ENCODE data around the gene SLC34A3.

The SLC34A3 gene

DNA sequence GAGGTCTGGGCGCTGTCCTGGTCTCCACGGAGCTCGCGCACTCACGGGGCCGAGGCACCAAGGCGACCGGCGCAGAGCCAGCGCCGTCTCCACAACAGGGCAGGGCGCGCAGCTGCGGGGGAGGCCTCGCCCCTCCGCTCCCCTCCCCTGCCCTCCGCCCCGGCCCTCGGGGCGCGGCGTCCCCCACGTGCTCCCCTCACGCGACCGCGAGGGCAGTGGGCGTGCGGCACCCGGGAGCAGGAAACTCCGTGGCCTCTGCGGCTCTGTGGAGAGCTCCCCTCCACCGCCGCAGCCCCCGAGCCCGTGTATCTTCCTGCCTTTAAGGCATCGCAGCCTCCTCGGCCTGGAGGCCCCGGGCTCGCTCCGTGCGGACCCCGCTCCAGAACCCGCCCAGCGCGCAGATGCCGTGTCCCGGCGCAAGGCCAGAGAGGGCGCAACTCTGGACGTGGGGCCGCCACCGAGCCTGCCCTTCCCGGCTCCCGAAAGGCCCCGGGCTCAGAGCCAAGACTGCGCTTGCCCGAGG is 9.7 kb downstream of the SLC34A3 start:
- Histone ChIP-seq H3K79me2 (ENCODE audit: insufficient read depth, low read length) (peaks cover 6% of the 10 kb centered on the region; the same call in 1 of the 2 replicates), H3K36me3 (ENCODE audit: insufficient read depth, low read length) (peaks cover 28% of the 10 kb centered on the region), H3K4me2 (ENCODE audit: low read length) (peak overlapping the region; percentile 66), H3K9ac (ENCODE audit: low read length) (peak overlapping the region; percentile 86), H3K4me1 (ENCODE audit: insufficient read depth, low read length, severe bottlenecking) (peaks cover 38% of the 10 kb centered on the region), H3K9me2 (ENCODE audit: low read depth, low read length) (no peaks in the 10 kb centered on the region), H3K4me3 (ENCODE audit: low read depth, low read length, poor library complexity, severe bottlenecking) (peak overlapping the region; percentile 73), H2AFZ (ENCODE audit: low read length) (no peak overlapping the region), H3K9me3 (ENCODE audit: low read length) (no peaks in the 10 kb centered on the region), H4K20me1 (ENCODE audit: insufficient read depth, low read length) (no peaks in the 10 kb centered on the region), H3K27me3 (ENCODE audit: insufficient read depth, low read length) (0 out of 2 replicates have a peak, but pooled peaks cover 4% of the 10 kb centered on the region), H3K27ac (ENCODE audit: low read depth, low read length, poor library complexity, severe bottlenecking) (peak overlapping the region; percentile 67), H3F3A (ENCODE audit: insufficient read depth, low read length) (no peaks in the 10 kb centered on the region)
- TF ChIP-seq EZH2 (IDR thresholded peaks at IDR 0.05; ENCODE audit: borderline replicate concordance, low read length) (no peak), CTCF (IDR thresholded peaks at IDR 0.05; ENCODE audit: low read length) (no peak; the same call in 1 of the 2 replicates)

DNA sequence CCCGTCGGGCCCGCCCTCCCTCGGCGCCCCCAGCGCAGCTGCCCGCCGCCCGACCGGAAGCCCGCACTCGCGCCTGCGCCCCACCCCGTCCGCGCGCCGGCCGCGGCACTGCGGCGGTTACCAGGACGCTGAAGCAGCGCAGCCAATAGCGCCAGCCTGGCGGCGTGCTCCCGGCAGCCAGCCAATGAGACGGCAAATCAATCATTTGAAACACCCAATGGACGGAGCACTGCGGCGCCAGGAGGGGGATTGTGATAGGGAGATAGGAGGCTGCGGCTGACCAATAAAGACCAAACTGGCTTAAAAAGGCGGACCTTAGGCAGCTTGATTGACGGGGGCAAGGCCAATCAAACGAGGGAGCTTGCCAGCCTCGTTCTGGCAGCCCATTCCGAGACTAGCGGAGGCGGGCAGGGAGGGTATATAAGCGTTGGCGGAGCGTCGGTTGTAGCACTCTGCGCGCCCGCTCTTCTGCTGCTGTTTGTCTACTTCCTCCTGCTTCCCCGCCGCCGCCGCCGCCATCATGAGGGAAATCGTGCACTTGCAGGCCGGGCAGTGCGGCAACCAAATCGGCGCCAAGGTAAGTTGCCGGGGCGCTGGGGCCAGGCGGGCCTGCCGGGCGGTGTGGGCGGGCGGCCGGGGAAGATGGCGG is 10.3 kb downstream of the SLC34A3 start, which contains the start of gene TUBB4B:
TUBB4B (plus strand) TSS at position 447 of the 649 bp plus-strand sequence; CDS start at position 521, 74 bp downstream.
- no peaks in the 10 kb centered on the region for H3F3A ChIP-seq (ENCODE audit: insufficient read depth, low read length)
- H3K4me1 ChIP-seq (ENCODE audit: insufficient read depth, low read length, severe bottlenecking) = peaks cover 38% of the 10 kb centered on the region
- peaks cover 28% of the 10 kb centered on the region for H3K36me3 ChIP-seq (ENCODE audit: insufficient read depth, low read length)
- H3K27ac ChIP-seq (ENCODE audit: low read depth, low read length, poor library complexity, severe bottlenecking) = peak within 1 kb of the TSS; percentile 67
- peak within 1 kb of the TSS; percentile 100 for H3K4me2 ChIP-seq (ENCODE audit: low read length)
- no peaks in the 10 kb centered on the region for H3K9me3 ChIP-seq (ENCODE audit: low read length)
- no peak for TF ChIP-seq EZH2 (IDR thresholded peaks at IDR 0.05; ENCODE audit: borderline replicate concordance, low read length)
- TF ChIP-seq CTCF (IDR thresholded peaks at IDR 0.05; ENCODE audit: low read length) = no peak
- peak within 1 kb of the TSS; percentile 99 for H3K9ac ChIP-seq (ENCODE audit: low read length)
- no peak within 1 kb of the TSS for H2AFZ ChIP-seq (ENCODE audit: low read length)
- 0 out of 2 replicates have a peak, but pooled peaks cover 6% of the 10 kb centered on the region for H3K27me3 ChIP-seq (ENCODE audit: insufficient read depth, low read length)
- no peaks in the 10 kb centered on the region for H4K20me1 ChIP-seq (ENCODE audit: insufficient read depth, low read length)
- H3K9me2 ChIP-seq (ENCODE audit: low read depth, low read length) = no peaks in the 10 kb centered on the region
- peak within 1 kb of the TSS; percentile 100 for H3K4me3 ChIP-seq (ENCODE audit: low read depth, low read length, poor library complexity, severe bottlenecking)
- H3K79me2 ChIP-seq (ENCODE audit: insufficient read depth, low read length) = peaks cover 6% of the 10 kb centered on the region; the same call in 1 of the 2 replicates

GRCh38 chr9:137241490-137242268 is 11.0 kb downstream of the SLC34A3 start:
- Histone ChIP-seq H3K9me2 (ENCODE audit: low read depth, low read length) (no peaks in the 10 kb centered on the region), H4K20me1 (ENCODE audit: insufficient read depth, low read length) (no peaks in the 10 kb centered on the region), H3K27ac (ENCODE audit: low read depth, low read length, poor library complexity, severe bottlenecking) (no peak overlapping the region), H3K27me3 (ENCODE audit: insufficient read depth, low read length) (0 out of 2 replicates have a peak, but pooled peaks cover 6% of the 10 kb centered on the region), H3K9ac (ENCODE audit: low read length) (peak overlapping the region; percentile 99), H3K4me2 (ENCODE audit: low read length) (peak overlapping the region; percentile 100), H3K9me3 (ENCODE audit: low read length) (no peaks in the 10 kb centered on the region), H3K36me3 (ENCODE audit: insufficient read depth, low read length) (peaks cover 28% of the 10 kb centered on the region), H2AFZ (ENCODE audit: low read length) (no peak overlapping the region), H3F3A (ENCODE audit: insufficient read depth, low read length) (no peaks in the 10 kb centered on the region), H3K4me3 (ENCODE audit: low read depth, low read length, poor library complexity, severe bottlenecking) (peak overlapping the region; percentile 100), H3K79me2 (ENCODE audit: insufficient read depth, low read length) (peaks cover 6% of the 10 kb centered on the region; the same call in 1 of the 2 replicates), H3K4me1 (ENCODE audit: insufficient read depth, low read length, severe bottlenecking) (peaks cover 36% of the 10 kb centered on the region)
- TF ChIP-seq CTCF (IDR thresholded peaks at IDR 0.05; ENCODE audit: low read length) = no peak
- no peak for TF ChIP-seq EZH2 (IDR thresholded peaks at IDR 0.05; ENCODE audit: borderline replicate concordance, low read length)
